Fibroblast of lung (primary cell): ENCODE measurements around the gene DSC1. TPM values are rescaled to one million over a fixed set of nuclear protein-coding genes. Genes with fewer than 3 reads are reported as not detected.

Experiments
- DNase-seq, 2 donors: peaks; one replicate each; pipeline versions ENCODE4 v3.0.0 to v3.0.0-alpha.2; 2010; ENCODE audit warnings: low read depth in 2 of 2
- H2AFZ ChIP-seq: 2 replicates; pipeline ENCODE4 v1.5.1; 2012; ENCODE audit warnings: low read length, control low read depth, inconsistent platforms
- H3K27ac ChIP-seq: 2 replicates; pipeline ENCODE4 v1.5.1; 2011; ENCODE audit warnings: low read length, control low read depth; ENCODE audit not compliant: insufficient read depth
- H3K27me3 ChIP-seq: 2 replicates; pipeline ENCODE4 v1.5.1; 2011; ENCODE audit warnings: mild to moderate bottlenecking, low read length; ENCODE audit not compliant: control insufficient read depth, insufficient read depth
- H3K36me3 ChIP-seq: 2 replicates; pipeline ENCODE4 v1.5.1; 2011; ENCODE audit warnings: low read length; ENCODE audit not compliant: control insufficient read depth, insufficient read depth
- H3K4me1 ChIP-seq: 2 replicates; pipeline ENCODE4 v1.5.1; 2011; ENCODE audit warnings: low read length; ENCODE audit not compliant: control insufficient read depth, insufficient read depth; ENCODE audit errors: extremely low read depth
- H3K4me2 ChIP-seq: 2 replicates; pipeline ENCODE4 v1.5.1; 2011; ENCODE audit warnings: low read length, control low read depth; ENCODE audit not compliant: insufficient read depth; ENCODE audit errors: extremely low read depth
- H3K4me3 ChIP-seq, 4 experiments: fragments of 200-600 bp in 1 of 4; sonication (generic) in 1 of 4; replicated peaks in 1 of 4; 2 replicates each; pipeline ENCODE4 v1.5.1; 2011 to 2016; ENCODE audit warnings: low read length in 4 of 4, low read depth in 3 of 4, mild to moderate bottlenecking in 3 of 4, control low read depth in 2 of 4, inconsistent platforms in 1 of 4, mixed read lengths in 1 of 4; ENCODE audit not compliant: insufficient read depth in 1 of 4; ENCODE audit errors: control extremely low read depth in 1 of 4
- H3K79me2 ChIP-seq: 2 replicates; pipeline ENCODE4 v1.5.1; 2012; ENCODE audit warnings: mild to moderate bottlenecking, low read length, inconsistent platforms; ENCODE audit not compliant: control insufficient read depth, insufficient read depth
- H3K9ac ChIP-seq: 2 replicates; pipeline ENCODE4 v1.5.1; 2011; ENCODE audit warnings: mild to moderate bottlenecking, low read length, control low read depth; ENCODE audit not compliant: insufficient read depth
- H3K9me3 ChIP-seq: 2 replicates; pipeline ENCODE4 v1.5.1; 2012; ENCODE audit warnings: low read depth, low read length; ENCODE audit not compliant: control insufficient read depth, insufficient read depth
- H4K20me1 ChIP-seq: 2 replicates; pipeline ENCODE4 v1.5.1; 2011; ENCODE audit warnings: low read length; ENCODE audit not compliant: control insufficient read depth, insufficient read depth; ENCODE audit errors: extremely low read depth
- CTCF ChIP-seq, 2 donors: IDR thresholded peaks in 1 of 2; conservative IDR thresholded peaks in 1 of 2; 1 replicate in 1 of 2; 2 replicates in 1 of 2; pipeline ENCODE4 v1.5.1; 2011 to 2012; ENCODE audit warnings: low read length in 2 of 2, control low read depth in 1 of 2, inconsistent platforms in 1 of 2, low read depth in 1 of 2, mild to moderate bottlenecking in 1 of 2
- EZH2 ChIP-seq: IDR thresholded peaks from 2 replicates; pipeline ENCODE4 v1.5.1; 2012; ENCODE audit warnings: low read length, control low read depth, mild to moderate bottlenecking; ENCODE audit errors: missing control alignments
- polyA minus RNA-seq: library from RNA; depleted of rRNA, polyadenylated mRNA; stranded (reverse); fragments of >200 nt; gene quantifications from 2 replicates; pipeline ENCODE4 v1.2.3, GENCODE V29; 2011; ENCODE audit warnings: low replicate concordance
- polyA plus RNA-seq, 2 donors: library from polyadenylated mRNA; depleted of rRNA in 1 of 2; stranded (reverse) in 1 of 2; unstranded in 1 of 2; fragments of >200 nt; gene quantifications; 2 replicates each; pipeline ENCODE4 v1.2.1, GENCODE V29; 2011 to 2012; ENCODE audit warnings: missing spikeins in 1 of 2
- total RNA-seq: library from RNA; depleted of rRNA; stranded (reverse); fragments of >200 nt; gene quantifications from 2 replicates; pipeline ENCODE4 v1.2.1, GENCODE V29; 2014

Gene DSC1
- total RNA-seq (not detected in 2 replicates), polyA plus RNA-seq (not detected in 2 replicates), polyA minus RNA-seq (not detected in 2 replicates)
- polyA plus RNA-seq (2012): not detected in 2 replicates

- no peak for TF ChIP-seq EZH2
- no peak for TF ChIP-seq CTCF (conservative IDR thresholded peaks at IDR 0.05 in 1 of 2, IDR thresholded peaks at IDR 0.05 in 1 of 2; ENCODE audit: low read depth in 1 of 2, low read length in 2 of 2)
- Histone ChIP-seq H3K27ac (no peak within 1 kb of the TSS), H3K9ac (no peak within 1 kb of the TSS), H3K36me3 (no peaks in the 10 kb centered on the region), H2AFZ (no peak within 1 kb of the TSS), H3K4me2 (no peak within 1 kb of the TSS), H3K79me2 (no peaks in the 10 kb centered on the region), H3K9me3 (no peaks in the 10 kb centered on the region), H3K4me1 (no peaks in the 10 kb centered on the region), H3K4me3 (no peak within 1 kb of the TSS), H4K20me1 (no peaks in the 10 kb centered on the region), H3K27me3 (no peaks in the 10 kb centered on the region)
- no peak for DNase-seq
Measured at GRCh38 chr18:31162825-31163435, at the start of gene DSC1. Gene DSC1, minus strand, starts transcription at chr18:31162856. Its CDS starts 262 bp downstream, at chr18:31162594.

GRCh38 chr18:31211047-31211446 is 48.4 kb upstream of the DSC1 start:
- no peak for DNase-seq
- H4K20me1 ChIP-seq: no peaks in the 10 kb centered on the region
- H3K9me3 ChIP-seq: no peaks in the 10 kb centered on the region
- no peaks in the 10 kb centered on the region for H3K79me2 ChIP-seq
- no peak overlapping the region for H2AFZ ChIP-seq
- H3K27ac ChIP-seq: no peak overlapping the region
- H3K4me1 ChIP-seq: no peaks in the 10 kb centered on the region
- no peak overlapping the region for H3K9ac ChIP-seq
- no peak overlapping the region for H3K4me2 ChIP-seq
- H3K27me3 ChIP-seq: no peaks in the 10 kb centered on the region
- no peak overlapping the region for H3K4me3 ChIP-seq
- H3K36me3 ChIP-seq: no peaks in the 10 kb centered on the region
- no peak for TF ChIP-seq CTCF (conservative IDR thresholded peaks at IDR 0.05 in 1 of 2, IDR thresholded peaks at IDR 0.05 in 1 of 2; ENCODE audit: low read depth in 1 of 2, low read length in 2 of 2)

- Histone ChIP-seq H3K9me3 (no peaks in the 10 kb centered on the region), H3K4me2 (no peak overlapping the region), H3K9ac (no peak overlapping the region), H3K27ac (no peak overlapping the region), H2AFZ (no peak overlapping the region), H3K27me3 (no peaks in the 10 kb centered on the region), H3K79me2 (no peaks in the 10 kb centered on the region), H3K4me1 (no peaks in the 10 kb centered on the region), H3K4me3 (no peak overlapping the region), H3K36me3 (no peaks in the 10 kb centered on the region), H4K20me1 (no peaks in the 10 kb centered on the region)
- DNase-seq: peak in 1 of 2 donors; percentile 35
- TF ChIP-seq CTCF (conservative IDR thresholded peaks at IDR 0.05 in 1 of 2, IDR thresholded peaks at IDR 0.05 in 1 of 2; ENCODE audit: low read depth in 1 of 2, low read length in 2 of 2) (no peak), EZH2 (no peak)
Measured at GRCh38 chr18:31209041-31209440, 46.4 kb upstream of the DSC1 start.
